Measurements from ENCODE around the gene UPK1B. TPM values are rescaled to one million over a fixed set of nuclear protein-coding genes. Genes with fewer than 3 reads are reported as not detected.

The UPK1B gene
- total and polyA plus RNA-seq, 7 donors: not detected

DNA sequence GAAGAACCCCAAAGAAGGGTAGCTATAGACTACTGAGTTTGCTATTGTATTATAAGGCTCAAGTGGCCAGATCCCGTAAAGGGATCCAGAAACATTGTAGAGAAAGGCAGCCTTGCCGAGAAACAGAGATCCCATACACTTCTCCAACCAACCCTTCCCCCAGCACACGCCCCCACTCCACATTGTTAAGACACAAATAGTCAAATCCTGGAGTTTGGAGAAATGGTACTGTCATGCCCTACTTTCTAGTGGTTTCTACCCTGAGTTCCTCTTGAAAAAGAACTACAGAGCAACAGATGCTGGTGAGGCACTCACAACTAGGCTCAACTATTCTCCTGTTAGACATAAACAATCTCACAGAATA lies 34.1 kb downstream of the UPK1B start:
- DNase-seq: no peak
- H3K36me3 ChIP-seq: peaks cover 0 to 38% (median 7%) of the 10 kb centered on the region in 4 donors
- no peak overlapping the region for H3K4me3 ChIP-seq
- TF ChIP-seq POLR2AphosphoS5 (IDR thresholded peaks at IDR 0.05) (no peak), EP300 (IDR thresholded peaks at IDR 0.05) (no peak), POLR2A (IDR thresholded peaks at IDR 0.05) (no peak)
- TF ChIP-seq, protein P1, sequence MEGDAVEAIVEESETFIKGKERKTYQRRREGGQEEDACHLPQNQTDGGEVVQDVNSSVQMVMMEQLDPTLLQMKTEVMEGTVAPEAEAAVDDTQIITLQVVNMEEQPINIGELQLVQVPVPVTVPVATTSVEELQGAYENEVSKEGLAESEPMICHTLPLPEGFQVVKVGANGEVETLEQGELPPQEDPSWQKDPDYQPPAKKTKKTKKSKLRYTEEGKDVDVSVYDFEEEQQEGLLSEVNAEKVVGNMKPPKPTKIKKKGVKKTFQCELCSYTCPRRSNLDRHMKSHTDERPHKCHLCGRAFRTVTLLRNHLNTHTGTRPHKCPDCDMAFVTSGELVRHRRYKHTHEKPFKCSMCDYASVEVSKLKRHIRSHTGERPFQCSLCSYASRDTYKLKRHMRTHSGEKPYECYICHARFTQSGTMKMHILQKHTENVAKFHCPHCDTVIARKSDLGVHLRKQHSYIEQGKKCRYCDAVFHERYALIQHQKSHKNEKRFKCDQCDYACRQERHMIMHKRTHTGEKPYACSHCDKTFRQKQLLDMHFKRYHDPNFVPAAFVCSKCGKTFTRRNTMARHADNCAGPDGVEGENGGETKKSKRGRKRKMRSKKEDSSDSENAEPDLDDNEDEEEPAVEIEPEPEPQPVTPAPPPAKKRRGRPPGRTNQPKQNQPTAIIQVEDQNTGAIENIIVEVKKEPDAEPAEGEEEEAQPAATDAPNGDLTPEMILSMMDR (IDR thresholded peaks at IDR 0.05): no peak
- 90 to 96% methylated on average over 3 of the region's 3 CpGs for WGBS, 2 donors
- H3K4me1 ChIP-seq: peaks cover 0 to 11% (median 0%) of the 10 kb centered on the region in 4 donors
- intact Hi-C loops (cut with DNase I): no loop called here
- no peak overlapping the region for H3K27ac ChIP-seq
- no peaks in the 10 kb centered on the region for H3K9me3 ChIP-seq
- no peaks in the 10 kb centered on the region for H3K27me3 ChIP-seq

- Histone ChIP-seq H3K27me3 (no peaks in the 10 kb centered on the region), H3K4me3 (no peak overlapping the region), H3K4me1 (no peaks in the 10 kb centered on the region), H3K27ac (no peak overlapping the region), H3K36me3 (peaks cover 0 to 75% (median 15%) of the 10 kb centered on the region in 4 donors), H3K9me3 (no peaks in the 10 kb centered on the region)
- 10 to 44% methylated on average over 4 of the region's 4 CpGs for WGBS, 2 donors
- DNase-seq: no peak
- intact Hi-C loops (cut with DNase I): no loop called here
- TF ChIP-seq POLR2AphosphoS5 (IDR thresholded peaks at IDR 0.05) (no peak), EP300 (IDR thresholded peaks at IDR 0.05) (no peak), POLR2A (IDR thresholded peaks at IDR 0.05) (no peak)
- TF ChIP-seq, protein P1 (IDR thresholded peaks at IDR 0.05): no peak
Observed at GRCh38 chr3:119211193-119211592, 37.8 kb downstream of the UPK1B start.

DNA sequence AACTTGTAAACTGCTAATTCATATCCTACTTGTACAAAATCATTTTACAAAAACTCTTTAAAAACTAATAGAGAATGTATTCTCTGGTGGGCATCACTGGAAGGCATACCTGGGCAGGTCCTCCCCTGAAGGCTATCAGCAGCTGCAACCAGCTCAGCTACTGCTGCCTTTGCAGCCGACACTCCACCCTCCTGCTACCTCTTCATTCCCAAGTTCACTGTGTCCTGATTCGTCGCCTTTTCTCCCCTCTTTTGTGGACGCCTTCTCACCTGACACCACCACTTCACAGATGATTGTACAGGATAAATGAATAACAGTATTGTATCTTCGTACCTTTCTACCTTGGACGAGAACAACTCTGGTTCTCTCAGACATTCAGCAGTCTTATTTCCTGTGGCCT lies 38.4 kb downstream of the UPK1B start:
- DNase-seq: no peak
- 88% methylated on average over 6 of the region's 6 CpGs for WGBS, 2 donors
- Histone ChIP-seq H3K27me3 (no peaks in the 10 kb centered on the region), H3K4me3 (no peak overlapping the region), H3K36me3 (peaks cover 0 to 81% (median 18%) of the 10 kb centered on the region in 4 donors), H3K9me3 (no peaks in the 10 kb centered on the region), H3K4me1 (no peaks in the 10 kb centered on the region), H3K27ac (no peak overlapping the region)
- intact Hi-C loops (cut with DNase I): no loop called here
- TF ChIP-seq POLR2AphosphoS5 (IDR thresholded peaks at IDR 0.05) (no peak), POLR2A (IDR thresholded peaks at IDR 0.05) (no peak), EP300 (IDR thresholded peaks at IDR 0.05) (no peak)
- TF ChIP-seq, protein P1 (IDR thresholded peaks at IDR 0.05): no peak

- no peak for DNase-seq
- 41 to 90% methylated on average over 4 of the region's 4 CpGs for WGBS, 2 donors
Observed at GRCh38 chr3:119219069-119219468, 45.7 kb downstream of the UPK1B start.

More at GRCh38 chr3:119219069-119219468, 45.7 kb downstream of the UPK1B start:
- no peak overlapping the region for H3K4me3 ChIP-seq
- no peak for TF ChIP-seq EP300 (IDR thresholded peaks at IDR 0.05)
- TF ChIP-seq POLR2AphosphoS5 (IDR thresholded peaks at IDR 0.05): no peak
- TF ChIP-seq, protein P1 (IDR thresholded peaks at IDR 0.05): no peak
- no peak for TF ChIP-seq POLR2A (IDR thresholded peaks at IDR 0.05)
- H3K4me1 ChIP-seq: no peaks in the 10 kb centered on the region
- intact Hi-C loops (cut with DNase I): no loop called here
- no peaks in the 10 kb centered on the region for H3K9me3 ChIP-seq
- H3K36me3 ChIP-seq: peaks cover 0 to 91% (median 35%) of the 10 kb centered on the region in 4 donors
- H3K27ac ChIP-seq: no peak overlapping the region
- no peaks in the 10 kb centered on the region for H3K27me3 ChIP-seq

Data from sigmoid colon (tissue), 7 donors.